NB4 (cell line): Measurements from ENCODE around the gene TNS2.
"Not testable (repeated sequence)": the region's sequence is repeated elsewhere in the genome, so short reads cannot be mapped to it uniquely, and the experiment has no call there.

Source experiments
- DNase-seq: peaks from one replicate; pipeline ENCODE4 v3.0.0; 2010; ENCODE audit warnings: low read depth
- H3K4me3 ChIP-seq: one replicate; pipeline ENCODE4 v1.5.1; 2011; ENCODE audit warnings: mild to moderate bottlenecking, low read depth, low read length, moderate library complexity
- MYC ChIP-seq: IDR thresholded peaks from 2 replicates; pipeline ENCODE4 v1.6.1; 2011; ENCODE audit warnings: low read depth, low read length
- POLR2A ChIP-seq: IDR thresholded peaks from 2 replicates; pipeline ENCODE4 v1.6.1; 2011; ENCODE audit warnings: mild to moderate bottlenecking; ENCODE audit not compliant: insufficient read length; ENCODE audit errors: extremely low read depth
- TF ChIP-seq, protein P1 (sequence below): IDR thresholded peaks from 2 replicates; pipeline ENCODE4 v1.6.1; 2011; ENCODE audit warnings: low read depth, low read length
- TF ChIP-seq, protein P2 (sequence below): IDR thresholded peaks from one replicate; pipeline ENCODE4 v1.5.1; 2012; ENCODE audit warnings: low read depth, low read length

The TNS2 gene

DNA sequence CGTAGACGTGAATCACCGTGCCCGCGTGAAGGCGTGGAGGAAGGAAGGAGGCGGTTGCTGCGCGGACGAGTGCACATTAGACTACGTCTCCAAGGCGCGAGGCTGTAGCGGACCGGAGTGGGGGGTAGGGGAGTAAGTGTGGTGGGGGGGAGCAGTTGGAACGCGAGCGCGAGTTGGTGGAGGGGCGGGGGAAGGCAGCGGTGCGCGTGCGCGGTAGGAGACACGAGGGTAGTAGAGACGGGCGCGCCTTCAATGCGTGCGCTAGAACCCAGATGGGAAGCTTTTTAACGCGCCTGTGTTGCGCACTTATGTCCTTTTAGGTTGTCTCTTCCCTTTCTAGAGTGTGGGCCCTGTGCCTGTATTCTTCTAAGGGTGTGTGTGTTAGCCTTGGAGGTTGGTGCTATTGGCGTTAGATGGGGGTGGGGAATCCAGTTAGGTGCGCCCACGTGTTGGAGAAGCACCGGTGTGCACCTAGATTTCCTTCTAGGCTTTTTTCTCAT is 43.0 kb upstream of the TNS2 start:
- H3K4me3 ChIP-seq: peak overlapping the region; percentile 88
- DNase-seq: peak; percentile 93
- no peak; the same call in 1 of the 2 replicates for TF ChIP-seq MYC
- TF ChIP-seq POLR2A: peak; percentile 57
- TF ChIP-seq, protein P1, sequence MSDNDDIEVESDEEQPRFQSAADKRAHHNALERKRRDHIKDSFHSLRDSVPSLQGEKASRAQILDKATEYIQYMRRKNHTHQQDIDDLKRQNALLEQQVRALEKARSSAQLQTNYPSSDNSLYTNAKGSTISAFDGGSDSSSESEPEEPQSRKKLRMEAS: peak; percentile 87
- TF ChIP-seq, protein P2, sequence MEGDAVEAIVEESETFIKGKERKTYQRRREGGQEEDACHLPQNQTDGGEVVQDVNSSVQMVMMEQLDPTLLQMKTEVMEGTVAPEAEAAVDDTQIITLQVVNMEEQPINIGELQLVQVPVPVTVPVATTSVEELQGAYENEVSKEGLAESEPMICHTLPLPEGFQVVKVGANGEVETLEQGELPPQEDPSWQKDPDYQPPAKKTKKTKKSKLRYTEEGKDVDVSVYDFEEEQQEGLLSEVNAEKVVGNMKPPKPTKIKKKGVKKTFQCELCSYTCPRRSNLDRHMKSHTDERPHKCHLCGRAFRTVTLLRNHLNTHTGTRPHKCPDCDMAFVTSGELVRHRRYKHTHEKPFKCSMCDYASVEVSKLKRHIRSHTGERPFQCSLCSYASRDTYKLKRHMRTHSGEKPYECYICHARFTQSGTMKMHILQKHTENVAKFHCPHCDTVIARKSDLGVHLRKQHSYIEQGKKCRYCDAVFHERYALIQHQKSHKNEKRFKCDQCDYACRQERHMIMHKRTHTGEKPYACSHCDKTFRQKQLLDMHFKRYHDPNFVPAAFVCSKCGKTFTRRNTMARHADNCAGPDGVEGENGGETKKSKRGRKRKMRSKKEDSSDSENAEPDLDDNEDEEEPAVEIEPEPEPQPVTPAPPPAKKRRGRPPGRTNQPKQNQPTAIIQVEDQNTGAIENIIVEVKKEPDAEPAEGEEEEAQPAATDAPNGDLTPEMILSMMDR: no peak

DNA sequence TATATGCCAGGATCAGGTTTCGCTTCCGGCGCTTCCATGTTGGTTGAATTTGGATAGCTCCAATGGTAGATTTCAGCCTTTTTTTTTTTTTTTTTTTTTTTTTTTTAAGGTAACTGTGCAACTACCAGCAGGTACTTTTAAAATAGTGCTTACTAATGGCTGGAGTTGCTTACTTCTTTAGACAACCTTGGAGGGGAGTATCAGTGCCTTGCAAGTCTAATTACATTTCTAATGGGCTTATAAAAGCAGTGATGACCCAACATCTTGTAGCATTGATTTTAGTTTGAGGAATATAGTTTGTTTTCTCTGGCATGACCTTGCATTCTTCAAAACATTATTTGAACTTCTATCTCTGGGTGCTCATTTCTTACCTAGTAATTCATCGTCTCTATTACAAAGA is 42.5 kb upstream of the TNS2 start:
- H3K4me3 ChIP-seq: peak overlapping the region; percentile 88
- TF ChIP-seq, protein P1: no peak
- TF ChIP-seq, protein P2: no peak
- TF ChIP-seq MYC (no peak), POLR2A (no peak)

DNA sequence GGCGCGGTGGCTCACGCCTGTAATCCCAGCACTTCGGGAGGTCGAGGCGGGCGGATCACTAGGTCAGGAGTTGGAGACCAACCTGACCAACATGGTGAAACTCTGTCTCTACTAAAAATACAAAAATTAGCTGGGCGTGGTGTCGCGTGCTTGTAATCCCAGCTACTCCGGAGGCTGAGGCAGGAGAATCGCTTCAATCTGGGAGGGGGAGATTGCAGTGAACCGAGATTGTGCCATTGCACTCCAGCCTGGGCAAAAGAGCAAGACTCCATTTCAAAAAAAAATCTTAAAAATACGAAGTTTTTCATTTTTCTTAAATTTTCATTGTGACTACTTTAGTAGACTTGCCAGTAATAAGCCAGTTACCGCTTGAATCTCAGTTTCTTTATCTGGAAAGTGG is 41.1 kb upstream of the TNS2 start:
- DNase-seq: not testable (repeated sequence)
- peak overlapping the region; percentile 88 for H3K4me3 ChIP-seq

More for the DNA sequence above, 42.5 kb upstream of the TNS2 start:
- DNase-seq: no peak

DNA sequence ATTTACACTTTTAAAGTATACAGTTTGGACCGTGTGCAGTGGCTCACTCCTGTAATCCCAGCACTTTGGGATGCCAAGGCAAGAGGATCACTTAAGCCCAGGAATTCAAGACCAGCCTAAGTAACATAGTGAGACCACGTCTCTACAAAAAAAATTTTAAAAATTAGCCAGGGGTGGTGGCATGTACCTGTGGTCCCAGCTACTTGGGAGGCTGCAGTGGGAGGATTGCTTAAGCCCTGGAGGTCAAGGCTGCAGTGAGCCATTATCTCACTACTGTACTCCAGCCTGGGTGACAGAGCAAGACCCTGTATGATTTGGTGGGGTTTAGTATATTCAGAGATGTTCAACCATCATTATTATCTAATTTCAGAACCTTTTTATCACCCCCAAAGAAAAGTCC is 38.9 kb upstream of the TNS2 start:
- H3K4me3 ChIP-seq: peak overlapping the region; percentile 88
- TF ChIP-seq POLR2A (no peak), MYC (no peak)
- TF ChIP-seq, protein P2: no peak
- TF ChIP-seq, protein P1: no peak
- DNase-seq: no peak

DNA sequence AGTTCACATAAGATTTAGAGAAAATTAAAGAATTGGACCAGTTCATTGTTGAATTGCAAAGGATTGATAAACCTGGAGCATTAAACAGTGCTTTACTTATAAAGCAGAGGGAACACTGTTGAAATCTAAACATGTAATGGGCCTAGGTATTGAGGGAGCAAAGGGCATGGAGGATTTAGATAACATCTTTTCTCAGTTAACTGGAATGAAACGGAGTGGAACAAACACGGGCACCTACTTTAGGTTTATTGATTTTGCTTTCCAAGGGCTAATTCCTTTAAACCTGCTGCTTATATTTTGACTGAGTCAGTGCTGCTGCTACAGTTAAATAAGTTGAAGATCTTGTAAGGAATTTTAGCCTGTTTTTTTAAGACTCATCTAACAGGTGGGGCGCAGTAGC is 38.0 kb upstream of the TNS2 start:
- no peak for TF ChIP-seq MYC
- no peak for TF ChIP-seq POLR2A
- TF ChIP-seq, protein P1: no peak
- TF ChIP-seq, protein P2: no peak
- peak overlapping the region; percentile 88 for H3K4me3 ChIP-seq
- no peak for DNase-seq

DNA sequence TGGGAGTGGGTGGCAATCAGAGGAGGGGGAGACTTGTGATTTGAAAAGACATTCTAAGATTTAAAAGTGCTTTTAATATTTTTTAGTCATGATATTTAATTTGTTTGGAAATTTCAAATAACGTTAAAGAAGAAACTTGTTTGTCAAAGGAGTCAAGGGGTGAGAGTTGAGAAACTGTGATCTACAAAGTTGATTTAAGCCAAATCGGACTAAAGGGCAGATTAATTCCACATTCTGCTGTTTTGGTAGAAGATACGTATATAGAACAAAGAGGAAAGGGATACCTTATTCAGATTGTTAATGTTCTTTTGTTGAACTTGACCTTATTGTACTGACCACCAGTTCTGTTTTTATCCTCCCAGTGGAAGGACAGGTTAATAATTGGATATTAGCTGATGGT is 36.9 kb upstream of the TNS2 start:
- no peak for DNase-seq
- TF ChIP-seq MYC: no peak
- TF ChIP-seq POLR2A: no peak
- TF ChIP-seq, protein P2: no peak
- TF ChIP-seq, protein P1: no peak
- peak overlapping the region; percentile 4 for H3K4me3 ChIP-seq
